ENCODE data around the gene MBOAT7. TPM values are rescaled to one million over a fixed set of nuclear protein-coding genes. Genes with fewer than 3 reads are reported as not detected.

Gene MBOAT7
- total and polyA plus RNA-seq, 4 donors = 39.0 to 154 (median 73.3) TPM

- H3K4me1 ChIP-seq (ENCODE audit: control insufficient read depth in 5 of 5, insufficient read depth in 5 of 5, low read length in 5 of 5) = peaks cover 0 to 22% (median 9%) of the 10 kb centered on the region in 5 donors
- DNase-seq (no peak), ATAC-seq (ENCODE audit: insufficient read depth, low FRiP score) (no peak)
- no peaks in the 10 kb centered on the region for H3K9me3 ChIP-seq (ENCODE audit: control insufficient read depth in 4 of 4, insufficient read depth in 3 of 4, low read length in 3 of 4)
- H3K27ac ChIP-seq (ENCODE audit: low read depth in 1 of 2, low read length in 1 of 2) = no peak overlapping the region
- H3K27me3 ChIP-seq (ENCODE audit: control insufficient read depth in 3 of 3, insufficient read depth in 3 of 3, low read length in 2 of 3) = no peaks in the 10 kb centered on the region
- H3K9ac ChIP-seq (ENCODE audit: insufficient read depth in 1 of 2, low read length in 2 of 2) = no peak overlapping the region
- no peak overlapping the region for H3K4me3 ChIP-seq
- H3K36me3 ChIP-seq (ENCODE audit: control insufficient read depth in 4 of 4, insufficient read depth in 4 of 4, low read length in 4 of 4) = peaks cover 11 to 61% (median 45%) of the 10 kb centered on the region in 4 donors
- 85 to 88% methylated on average over 7 of the region's 7 CpGs for WGBS, 2 donors
- TF ChIP-seq, protein P1, sequence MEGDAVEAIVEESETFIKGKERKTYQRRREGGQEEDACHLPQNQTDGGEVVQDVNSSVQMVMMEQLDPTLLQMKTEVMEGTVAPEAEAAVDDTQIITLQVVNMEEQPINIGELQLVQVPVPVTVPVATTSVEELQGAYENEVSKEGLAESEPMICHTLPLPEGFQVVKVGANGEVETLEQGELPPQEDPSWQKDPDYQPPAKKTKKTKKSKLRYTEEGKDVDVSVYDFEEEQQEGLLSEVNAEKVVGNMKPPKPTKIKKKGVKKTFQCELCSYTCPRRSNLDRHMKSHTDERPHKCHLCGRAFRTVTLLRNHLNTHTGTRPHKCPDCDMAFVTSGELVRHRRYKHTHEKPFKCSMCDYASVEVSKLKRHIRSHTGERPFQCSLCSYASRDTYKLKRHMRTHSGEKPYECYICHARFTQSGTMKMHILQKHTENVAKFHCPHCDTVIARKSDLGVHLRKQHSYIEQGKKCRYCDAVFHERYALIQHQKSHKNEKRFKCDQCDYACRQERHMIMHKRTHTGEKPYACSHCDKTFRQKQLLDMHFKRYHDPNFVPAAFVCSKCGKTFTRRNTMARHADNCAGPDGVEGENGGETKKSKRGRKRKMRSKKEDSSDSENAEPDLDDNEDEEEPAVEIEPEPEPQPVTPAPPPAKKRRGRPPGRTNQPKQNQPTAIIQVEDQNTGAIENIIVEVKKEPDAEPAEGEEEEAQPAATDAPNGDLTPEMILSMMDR (IDR thresholded peaks at IDR 0.05; ENCODE audit: control extremely low read depth, extremely low read depth) = no peak
Measured at GRCh38 chr19:54142166-54142780, 47.1 kb downstream of the MBOAT7 start.

GRCh38 chr19:54141356-54141755, 48.0 kb downstream of the MBOAT7 start:
- ATAC-seq (ENCODE audit: insufficient read depth, low FRiP score) (no peak), DNase-seq (no peak)
- no peak overlapping the region for H3K9ac ChIP-seq (ENCODE audit: insufficient read depth in 1 of 2, low read length in 2 of 2)
- peaks cover 0 to 25% (median 9%) of the 10 kb centered on the region in 5 donors for H3K4me1 ChIP-seq (ENCODE audit: control insufficient read depth in 5 of 5, insufficient read depth in 5 of 5, low read length in 5 of 5)
- no peak overlapping the region for H3K4me3 ChIP-seq
- H3K27me3 ChIP-seq (ENCODE audit: control insufficient read depth in 3 of 3, insufficient read depth in 3 of 3, low read length in 2 of 3) = no peaks in the 10 kb centered on the region
- TF ChIP-seq, protein P1 (IDR thresholded peaks at IDR 0.05; ENCODE audit: control extremely low read depth, extremely low read depth) = no peak
- no peak overlapping the region for H3K27ac ChIP-seq (ENCODE audit: low read depth in 1 of 2, low read length in 1 of 2)
- H3K36me3 ChIP-seq (ENCODE audit: control insufficient read depth in 4 of 4, insufficient read depth in 4 of 4, low read length in 4 of 4) = peaks cover 11 to 52% (median 37%) of the 10 kb centered on the region in 4 donors
- no peaks in the 10 kb centered on the region for H3K9me3 ChIP-seq (ENCODE audit: control insufficient read depth in 4 of 4, insufficient read depth in 3 of 4, low read length in 3 of 4)
- 92 to 94% methylated on average over 3 of the region's 3 CpGs for WGBS, 2 donors

DNA sequence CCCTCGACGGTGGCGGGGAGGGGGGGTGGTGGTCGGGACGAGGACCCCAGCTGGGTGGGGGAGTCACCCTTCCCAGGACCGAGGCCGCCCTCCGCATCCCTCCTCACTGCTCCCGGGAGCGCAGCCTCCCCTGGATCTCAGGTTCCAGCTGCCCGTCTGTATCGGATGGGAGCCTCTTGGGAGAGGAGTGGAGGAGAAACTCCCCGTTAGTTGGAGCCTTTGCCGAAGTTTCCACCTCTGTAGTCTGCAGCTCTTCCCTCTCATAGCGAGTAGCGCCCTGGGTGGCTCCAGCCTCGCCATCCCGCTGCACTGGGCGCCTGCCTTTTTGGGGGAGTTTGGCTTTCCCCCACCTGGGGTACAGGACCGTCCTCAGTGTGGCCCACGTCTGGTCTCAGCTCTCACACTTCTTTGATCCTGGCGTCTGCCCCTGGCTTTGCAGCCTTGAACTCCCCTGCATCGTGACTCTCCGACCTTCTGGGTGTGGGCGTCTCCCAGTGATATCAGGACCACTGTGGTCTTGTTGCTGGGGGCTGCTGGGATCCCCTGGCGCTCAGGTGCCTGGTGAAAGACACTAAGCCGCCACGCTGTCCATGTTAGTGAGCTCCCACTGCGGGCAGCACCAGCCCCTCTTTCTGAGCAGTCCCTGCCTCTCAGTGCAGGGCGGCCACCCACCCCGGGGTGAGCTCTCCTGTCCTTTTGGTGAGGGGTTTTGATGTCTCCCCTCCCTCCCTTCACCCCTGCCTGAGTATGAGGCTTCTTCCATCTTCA, 50.7 kb downstream of the MBOAT7 start:
- Histone ChIP-seq H3K27me3 (ENCODE audit: control insufficient read depth in 3 of 3, insufficient read depth in 3 of 3, low read length in 2 of 3) (no peaks in the 10 kb centered on the region), H3K36me3 (ENCODE audit: control insufficient read depth in 4 of 4, insufficient read depth in 4 of 4, low read length in 4 of 4) (peaks cover 6 to 25% (median 17%) of the 10 kb centered on the region in 4 donors), H3K9ac (ENCODE audit: insufficient read depth in 1 of 2, low read length in 2 of 2) (peak overlapping the region; percentile 53 to 67), H3K27ac (ENCODE audit: low read depth in 1 of 2, low read length in 1 of 2) (peak overlapping the region in 1 of 2 donors; percentile 32), H3K4me1 (ENCODE audit: control insufficient read depth in 5 of 5, insufficient read depth in 5 of 5, low read length in 5 of 5) (peaks cover 0 to 31% (median 16%) of the 10 kb centered on the region in 5 donors), H3K9me3 (ENCODE audit: control insufficient read depth in 4 of 4, insufficient read depth in 3 of 4, low read length in 3 of 4) (no peaks in the 10 kb centered on the region), H3K4me3 (peak overlapping the region; percentile 90)
- no peak for DNase-seq
- TF ChIP-seq, protein P1 (IDR thresholded peaks at IDR 0.05; ENCODE audit: control extremely low read depth, extremely low read depth) = no peak
- ATAC-seq (ENCODE audit: insufficient read depth, low FRiP score) = no peak
- WGBS, 2 donors = 28 to 42% methylated on average over 24 to 31 of the region's 31 CpGs

All from lung (tissue), 12 donors.